ENCODE measurements around the gene ANKRD13A.
"Not testable (repeated sequence)": the region's sequence is repeated elsewhere in the genome, so short reads cannot be mapped to it uniquely, and the experiment has no call there.

ANKRD13A gene

GRCh38 chr12:110039085-110039807 lies 40.0 kb downstream of the ANKRD13A start:
- DNase-seq, result no peak
- Histone ChIP-seq H3K27me3 (no peaks in the 10 kb centered on the region), H3K36me3 (peaks cover 20% of the 10 kb centered on the region), H3K4me1 (no peaks in the 10 kb centered on the region), H3K9me3 (no peaks in the 10 kb centered on the region), H3K4me3 (ENCODE audit: low read depth, low read length) (no peak overlapping the region)
- TF ChIP-seq CTCF (IDR thresholded peaks at IDR 0.05; ENCODE audit: low read depth, low read length), result no peak

- H3K4me3 ChIP-seq (ENCODE audit: low read depth, low read length), result no peak overlapping the region
- no peak for DNase-seq
- TF ChIP-seq CTCF (IDR thresholded peaks at IDR 0.05; ENCODE audit: low read depth, low read length), result no peak
- no peaks in the 10 kb centered on the region for H3K9me3 ChIP-seq
- no peaks in the 10 kb centered on the region for H3K27me3 ChIP-seq
- peaks cover 13% of the 10 kb centered on the region for H3K36me3 ChIP-seq
- H3K4me1 ChIP-seq, result no peaks in the 10 kb centered on the region
Observed at GRCh38 chr12:110042264-110042663, 43.0 kb downstream of the ANKRD13A start.

- no peak for TF ChIP-seq CTCF (IDR thresholded peaks at IDR 0.05; ENCODE audit: low read depth, low read length)
- DNase-seq, result no peak
- peaks cover 4% of the 10 kb centered on the region; the same call in 1 of the 2 replicates for H3K4me1 ChIP-seq
- no peak overlapping the region for H3K4me3 ChIP-seq (ENCODE audit: low read depth, low read length)
- H3K36me3 ChIP-seq, result peaks cover 9% of the 10 kb centered on the region
- H3K27me3 ChIP-seq, result no peaks in the 10 kb centered on the region
- H3K9me3 ChIP-seq, result no peaks in the 10 kb centered on the region
Observed at GRCh38 chr12:110046451-110047187, 47.4 kb downstream of the ANKRD13A start.

- no peaks in the 10 kb centered on the region for H3K9me3 ChIP-seq
- H3K4me3 ChIP-seq (ENCODE audit: low read depth, low read length), result peak overlapping the region; percentile 79
- no peak for TF ChIP-seq CTCF (IDR thresholded peaks at IDR 0.05; ENCODE audit: low read depth, low read length)
- peaks cover 3% of the 10 kb centered on the region for H3K36me3 ChIP-seq
- peaks cover 4% of the 10 kb centered on the region; the same call in 1 of the 2 replicates for H3K4me1 ChIP-seq
- no peak for DNase-seq
- no peaks in the 10 kb centered on the region for H3K27me3 ChIP-seq
Observed at GRCh38 chr12:110047297-110047940, 48.2 kb downstream of the ANKRD13A start.

- Histone ChIP-seq H3K36me3 (peaks cover 3% of the 10 kb centered on the region; the same call in 1 of the 2 replicates), H3K4me3 (ENCODE audit: low read depth, low read length) (peak within 1 kb of the TSS; percentile 79), H3K4me1 (peaks cover 4% of the 10 kb centered on the region; the same call in 1 of the 2 replicates), H3K9me3 (no peaks in the 10 kb centered on the region), H3K27me3 (no peaks in the 10 kb centered on the region)
- TF ChIP-seq CTCF (IDR thresholded peaks at IDR 0.05; ENCODE audit: low read depth, low read length), result no peak
- peak; percentile 95 for DNase-seq
Observed at GRCh38 chr12:110048242-110049027, 49.2 kb downstream of the ANKRD13A start, which contains the start of gene C12orf76. C12orf76 (minus strand) TSS chr12:110048522; CDS start chr12:110048495, 27 bp downstream.

GRCh38 chr12:110049034-110049433 lies 49.8 kb downstream of the ANKRD13A start:
- H3K4me3 ChIP-seq (ENCODE audit: low read depth, low read length), result peak overlapping the region; percentile 79
- not testable (repeated sequence) for H3K4me1 ChIP-seq, H3K27me3 ChIP-seq, H3K9me3 ChIP-seq, H3K36me3 ChIP-seq, DNase-seq

GRCh38 chr12:110049666-110050065 lies 50.4 kb downstream of the ANKRD13A start:
- DNase-seq; H3K4me1 ChIP-seq; H3K4me3 ChIP-seq (ENCODE audit: low read depth, low read length); H3K36me3 ChIP-seq; H3K27me3 ChIP-seq; H3K9me3 ChIP-seq: not testable (repeated sequence)
